Uterus (tissue), 2 donors: ENCODE results near the gene SBF1.

Experiments used
- POLR2A ChIP-seq, 2 donors: fragments of 450-650 bp; IDR thresholded peaks; one replicate each; pipeline ENCODE4 v1.6.1; 2016; ENCODE audit warnings: antibody characterized with exemption in 2 of 2, mild to moderate bottlenecking in 1 of 2, moderate library complexity in 1 of 2
- TF ChIP-seq, protein P1 (sequence below), 4 experiments: fragments of 200-600 bp in 2 of 4; fragments of 450-650 bp in 2 of 4; sonication (generic) in 2 of 4; IDR thresholded peaks; one replicate each; pipeline ENCODE4 v1.5.1; 2016 to 2019; ENCODE audit warnings: antibody characterized with exemption in 4 of 4, mild to moderate bottlenecking in 2 of 4, moderate library complexity in 1 of 4

DNA sequence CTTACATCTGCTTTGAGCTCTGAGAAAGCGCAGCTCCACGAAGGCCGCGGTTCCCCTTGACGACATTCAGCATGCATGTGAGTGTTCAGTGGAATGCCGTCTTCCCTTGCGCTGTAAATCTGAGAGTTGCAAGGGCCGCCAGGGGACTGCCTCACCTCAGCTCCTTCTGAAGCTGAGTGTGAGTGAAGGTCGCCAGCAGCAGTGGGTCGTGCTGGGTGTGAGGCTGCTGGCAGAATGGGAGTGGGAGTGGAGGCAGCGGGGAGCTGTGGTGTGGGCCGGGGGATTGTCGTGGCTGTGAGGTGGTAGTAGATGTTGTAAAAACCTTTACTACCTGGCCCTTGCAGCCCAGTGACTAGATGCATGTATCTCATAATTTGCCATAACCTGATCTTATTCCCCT lies 66.5 kb downstream of the SBF1 start:
- TF ChIP-seq POLR2A (IDR thresholded peaks at IDR 0.05) = no peak
- TF ChIP-seq, protein P1, sequence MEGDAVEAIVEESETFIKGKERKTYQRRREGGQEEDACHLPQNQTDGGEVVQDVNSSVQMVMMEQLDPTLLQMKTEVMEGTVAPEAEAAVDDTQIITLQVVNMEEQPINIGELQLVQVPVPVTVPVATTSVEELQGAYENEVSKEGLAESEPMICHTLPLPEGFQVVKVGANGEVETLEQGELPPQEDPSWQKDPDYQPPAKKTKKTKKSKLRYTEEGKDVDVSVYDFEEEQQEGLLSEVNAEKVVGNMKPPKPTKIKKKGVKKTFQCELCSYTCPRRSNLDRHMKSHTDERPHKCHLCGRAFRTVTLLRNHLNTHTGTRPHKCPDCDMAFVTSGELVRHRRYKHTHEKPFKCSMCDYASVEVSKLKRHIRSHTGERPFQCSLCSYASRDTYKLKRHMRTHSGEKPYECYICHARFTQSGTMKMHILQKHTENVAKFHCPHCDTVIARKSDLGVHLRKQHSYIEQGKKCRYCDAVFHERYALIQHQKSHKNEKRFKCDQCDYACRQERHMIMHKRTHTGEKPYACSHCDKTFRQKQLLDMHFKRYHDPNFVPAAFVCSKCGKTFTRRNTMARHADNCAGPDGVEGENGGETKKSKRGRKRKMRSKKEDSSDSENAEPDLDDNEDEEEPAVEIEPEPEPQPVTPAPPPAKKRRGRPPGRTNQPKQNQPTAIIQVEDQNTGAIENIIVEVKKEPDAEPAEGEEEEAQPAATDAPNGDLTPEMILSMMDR (IDR thresholded peaks at IDR 0.05) = no peak
